GM21737 (cell line): Measurements from ENCODE around the gene BICRA.
"Not testable (repeated sequence)": the region's sequence is repeated elsewhere in the genome, so short reads cannot be mapped to it uniquely, and the experiment has no call there.

Experiments
- ATAC-seq: cut with Tn5 transposase; IDR thresholded peaks from one replicate; pipeline ENCODE4 v1.9.1; 2021; ENCODE audit warnings: mild to moderate bottlenecking, moderate library complexity; ENCODE audit not compliant: unreplicated experiment

BICRA gene

GRCh38 chr19:47608969-47609905, at the start of gene BICRA:
Gene BICRA, plus strand, starts transcription at chr19:47609134. Its CDS starts 64,441 bp downstream, at chr19:47673575.
- peak; percentile 38 for ATAC-seq

- no peak for ATAC-seq
Measured at GRCh38 chr19:47560999-47561398, 47.9 kb upstream of the BICRA start.

- no peak for ATAC-seq
Measured at GRCh38 chr19:47561440-47562057, 47.4 kb upstream of the BICRA start.

- no peak for ATAC-seq
Measured at GRCh38 chr19:47564081-47564480, 44.9 kb upstream of the BICRA start.

GRCh38 chr19:47569331-47569730, 39.6 kb upstream of the BICRA start:
- no peak for ATAC-seq

GRCh38 chr19:47572635-47573034, 36.3 kb upstream of the BICRA start:
- no peak for ATAC-seq

- ATAC-seq, result no peak
Measured at GRCh38 chr19:47573071-47574026, 35.6 kb upstream of the BICRA start, which contains the start of gene ZNF541. Gene ZNF541, minus strand, starts transcription at chr19:47573148. Its CDS starts 17,292 bp downstream, at chr19:47555856.

- no peak for ATAC-seq
Measured at GRCh38 chr19:47580397-47580796, 28.5 kb upstream of the BICRA start.

GRCh38 chr19:47581605-47582319, 27.2 kb upstream of the BICRA start:
- no peak for ATAC-seq

- ATAC-seq, result no peak
Measured at GRCh38 chr19:47582320-47582909, 26.5 kb upstream of the BICRA start.

- ATAC-seq, result not testable (repeated sequence)
Measured at GRCh38 chr19:47583161-47583560, 25.8 kb upstream of the BICRA start.

- ATAC-seq, result no peak
Measured at GRCh38 chr19:47587295-47587694, 21.6 kb upstream of the BICRA start.

- no peak for ATAC-seq
Measured at GRCh38 chr19:47589824-47590223, 19.1 kb upstream of the BICRA start.

- ATAC-seq, result no peak
Measured at GRCh38 chr19:47593860-47594259, 15.1 kb upstream of the BICRA start.

- no peak for ATAC-seq
Measured at GRCh38 chr19:47595944-47596343, 13.0 kb upstream of the BICRA start.

GRCh38 chr19:47598407-47599349, 10.3 kb upstream of the BICRA start:
- ATAC-seq, result no peak

GRCh38 chr19:47599671-47600245, 9.2 kb upstream of the BICRA start:
- not testable (repeated sequence) for ATAC-seq
